Pulmonary artery endothelial cell (primary cell): ENCODE data around the gene ALPL. TPM values are rescaled to one million over a fixed set of nuclear protein-coding genes. Genes with fewer than 3 reads are reported as not detected.

Source experiments
- DNase-seq: peaks from one replicate; pipeline ENCODE4 v3.0.0-alpha.2; 2011; ENCODE audit warnings: low read depth, low spot score
- total RNA-seq: library from RNA; depleted of rRNA; stranded (reverse); fragments of >200 nt; gene quantifications from 2 replicates; pipeline ENCODE4 v1.2.3, GENCODE V29; 2014

Gene ALPL
- total RNA-seq, 1 donor from 2014 or later, result 0.13 TPM

GRCh38 chr1:21576031-21576797 lies 67.0 kb downstream of the ALPL start:
- DNase-seq, result no peak

- no peak for DNase-seq
Observed at GRCh38 chr1:21576798-21577187, 67.6 kb downstream of the ALPL start.

GRCh38 chr1:21577324-21577723 lies 68.1 kb downstream of the ALPL start:
- no peak for DNase-seq

GRCh38 chr1:21577933-21578332 lies 68.7 kb downstream of the ALPL start:
- DNase-seq, result no peak

- DNase-seq, result no peak
Observed at GRCh38 chr1:21579791-21580190, 70.6 kb downstream of the ALPL start.

- DNase-seq, result no peak
Observed at GRCh38 chr1:21584096-21584495, 74.9 kb downstream of the ALPL start.

- no peak for DNase-seq
Observed at GRCh38 chr1:21585037-21585436, 75.8 kb downstream of the ALPL start.

DNA sequence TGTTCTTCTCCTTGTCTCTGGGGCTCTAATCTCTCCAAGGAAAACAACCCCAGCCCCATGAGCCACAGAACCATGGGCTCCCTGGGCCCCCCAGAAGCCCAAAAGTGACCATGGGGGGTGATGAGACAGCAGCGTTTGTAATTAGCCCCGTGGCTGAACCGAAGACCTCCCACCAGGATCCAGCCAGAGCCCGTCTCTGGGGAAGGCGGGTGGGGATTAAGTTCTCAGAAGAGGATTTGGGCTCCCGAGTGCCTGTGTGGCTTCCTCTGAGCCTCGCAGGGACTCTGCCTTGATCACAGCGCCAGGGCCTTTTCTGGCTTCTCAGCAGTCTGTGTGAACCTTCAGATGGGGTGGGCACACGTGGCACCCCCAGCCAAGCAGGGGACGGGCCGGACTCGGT lies 77.0 kb downstream of the ALPL start:
- DNase-seq, result no peak

DNA sequence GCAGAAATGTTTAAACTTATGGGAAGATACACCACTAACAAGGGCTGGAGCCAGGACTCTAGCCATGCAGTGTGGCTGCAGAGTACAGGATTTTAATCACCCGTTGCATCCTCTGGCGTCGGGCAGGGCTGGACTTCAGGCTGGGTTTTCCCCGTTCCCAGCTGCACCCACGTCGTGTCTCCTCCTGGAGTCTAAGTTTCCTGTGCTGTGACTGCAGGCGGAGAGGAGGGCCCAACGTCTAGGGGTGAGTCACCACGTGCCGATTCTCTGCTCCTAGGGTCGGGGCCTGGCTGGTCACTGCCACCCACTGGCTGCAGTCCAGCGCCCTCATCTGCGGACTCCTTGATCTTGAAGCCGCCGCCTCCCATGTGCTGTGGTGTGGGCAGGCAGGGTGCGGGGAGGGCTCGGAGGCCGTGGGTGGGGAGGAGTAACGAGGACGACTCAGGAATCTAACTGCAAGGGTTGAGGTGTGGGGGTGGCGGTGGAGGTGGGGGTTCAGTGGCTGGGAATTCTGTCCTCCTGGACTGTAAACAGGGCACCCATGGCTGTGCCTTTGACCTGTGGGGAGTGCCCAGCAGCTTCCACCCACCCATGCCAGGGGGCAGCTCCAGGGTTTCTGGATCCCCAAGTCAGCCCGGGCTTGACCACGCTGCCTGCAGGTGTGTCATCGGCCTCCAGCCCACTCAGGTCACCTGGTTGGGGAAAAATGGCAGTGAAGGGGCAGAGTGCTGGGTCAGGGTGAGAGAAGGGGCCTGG lies 77.8 kb downstream of the ALPL start:
- peak; percentile 58 for DNase-seq

GRCh38 chr1:21587602-21587953 lies 78.4 kb downstream of the ALPL start:
- DNase-seq, result no peak

DNA sequence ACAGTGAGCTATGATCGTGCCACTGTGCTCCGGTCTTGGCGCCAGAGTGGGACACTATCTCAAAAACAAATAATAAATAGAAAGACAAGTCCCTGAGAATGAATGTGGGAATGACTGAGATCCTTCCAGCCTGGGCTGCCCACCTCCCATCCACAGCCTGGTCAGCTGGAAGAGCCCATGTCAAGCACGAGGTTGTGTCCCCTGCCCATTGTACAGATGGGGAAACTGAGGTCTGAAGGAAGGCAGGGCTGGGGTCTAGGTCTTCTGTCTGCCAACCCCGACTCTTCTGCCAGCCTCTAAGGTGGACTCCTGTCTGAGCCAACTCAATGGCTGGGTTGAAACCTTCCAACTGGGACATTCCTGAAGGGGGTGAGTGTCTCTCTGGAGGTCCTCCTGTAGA lies 80.4 kb downstream of the ALPL start:
- DNase-seq, result no peak

DNA sequence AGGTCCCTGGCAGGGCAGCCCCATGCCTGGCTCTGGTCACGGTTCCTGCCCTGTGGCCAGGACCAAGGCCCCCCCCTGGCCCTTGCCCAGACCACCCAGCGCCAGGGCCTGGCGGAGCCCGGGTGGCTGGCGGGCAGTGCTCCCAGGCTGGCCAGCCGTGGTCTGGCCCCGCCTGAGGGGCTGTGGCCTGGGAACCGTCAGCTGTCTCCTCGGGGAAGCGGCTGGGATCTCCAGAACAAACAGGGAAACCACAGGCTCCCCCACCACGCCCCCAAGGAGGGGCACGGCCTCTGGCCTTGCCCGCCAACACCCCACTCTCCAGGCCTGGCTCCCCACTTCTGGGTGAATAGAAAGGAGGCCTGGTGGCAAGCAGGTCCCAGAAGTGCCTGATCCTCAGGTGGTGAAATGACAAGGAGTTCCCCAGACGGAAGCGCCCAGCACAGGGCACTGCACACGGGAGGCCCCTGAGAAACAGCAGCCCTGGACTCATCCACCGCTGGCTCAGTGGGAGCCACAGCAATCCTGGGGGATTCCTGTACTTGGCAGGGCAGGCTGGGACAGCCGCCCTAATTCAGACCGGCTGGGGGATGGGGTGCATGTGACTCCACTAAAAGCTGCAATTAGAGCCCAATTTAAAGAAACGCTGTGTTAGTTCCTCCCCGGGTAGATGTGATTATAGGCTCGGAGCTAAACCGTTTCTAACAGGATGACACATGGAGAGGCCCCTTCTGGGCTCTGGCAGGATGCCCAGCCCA lies 81.1 kb downstream of the ALPL start:
- DNase-seq, result no peak

DNA sequence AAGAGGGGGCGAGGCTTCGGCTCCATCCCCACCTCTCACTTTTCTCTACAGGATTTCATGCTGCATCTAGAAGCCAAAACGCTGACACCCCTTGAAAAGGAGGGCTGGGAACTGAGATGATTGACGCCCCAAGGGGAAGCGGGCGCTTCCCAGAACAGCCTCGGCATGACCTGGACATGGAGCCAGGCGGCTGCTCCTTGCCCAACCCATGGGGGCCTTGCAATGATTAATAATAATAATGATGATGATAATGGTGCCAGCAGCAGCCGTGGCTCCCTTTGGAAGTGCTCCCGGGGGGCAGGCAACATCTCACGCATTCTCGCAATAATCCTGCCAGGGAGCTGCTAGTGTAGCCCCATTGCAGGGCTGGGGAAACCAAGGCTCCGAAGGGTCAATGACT lies 81.7 kb downstream of the ALPL start:
- no peak for DNase-seq

GRCh38 chr1:21592086-21592865 lies 83.1 kb downstream of the ALPL start:
- no peak for DNase-seq

DNA sequence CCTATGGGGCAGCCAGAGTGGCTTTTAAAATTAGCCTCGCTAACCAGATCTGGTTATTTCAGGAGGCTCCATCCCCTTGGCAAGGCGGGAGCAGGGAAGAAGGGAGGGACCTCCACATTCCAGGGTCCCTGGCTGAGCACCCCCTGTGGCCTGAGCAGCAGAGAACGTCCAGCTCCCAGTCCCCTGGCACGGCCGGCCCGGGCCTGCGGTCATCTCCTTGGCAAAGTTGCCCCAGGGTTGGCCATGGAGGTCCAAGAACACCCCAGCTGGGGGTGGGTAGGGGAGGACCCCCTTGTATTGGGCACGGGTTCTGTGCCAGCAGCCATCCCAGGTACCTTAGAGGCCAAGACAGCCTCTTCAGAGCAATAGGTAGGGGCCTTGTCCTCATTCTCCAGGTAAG lies 84.0 kb downstream of the ALPL start:
- DNase-seq, result no peak

DNA sequence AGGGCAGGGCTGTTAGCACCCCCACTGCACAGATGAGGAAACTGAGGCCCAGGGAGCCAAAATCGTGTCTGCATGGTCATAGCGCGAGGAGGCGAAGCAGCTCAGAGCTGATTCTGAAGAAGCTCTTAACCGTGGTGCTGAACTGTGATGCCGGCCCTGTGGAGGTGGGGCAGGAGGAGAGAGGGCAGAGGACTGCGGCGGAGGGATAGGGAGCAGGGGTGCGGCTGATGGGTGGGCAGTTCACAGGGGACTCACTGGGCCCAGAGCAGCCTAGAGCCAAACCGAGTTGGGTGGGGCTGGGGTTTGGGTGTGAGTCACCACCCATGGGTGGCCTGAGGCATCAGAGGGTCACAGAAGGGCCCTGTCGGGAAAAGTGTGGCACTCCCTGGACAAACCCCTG lies 85.3 kb downstream of the ALPL start:
- no peak for DNase-seq

DNA sequence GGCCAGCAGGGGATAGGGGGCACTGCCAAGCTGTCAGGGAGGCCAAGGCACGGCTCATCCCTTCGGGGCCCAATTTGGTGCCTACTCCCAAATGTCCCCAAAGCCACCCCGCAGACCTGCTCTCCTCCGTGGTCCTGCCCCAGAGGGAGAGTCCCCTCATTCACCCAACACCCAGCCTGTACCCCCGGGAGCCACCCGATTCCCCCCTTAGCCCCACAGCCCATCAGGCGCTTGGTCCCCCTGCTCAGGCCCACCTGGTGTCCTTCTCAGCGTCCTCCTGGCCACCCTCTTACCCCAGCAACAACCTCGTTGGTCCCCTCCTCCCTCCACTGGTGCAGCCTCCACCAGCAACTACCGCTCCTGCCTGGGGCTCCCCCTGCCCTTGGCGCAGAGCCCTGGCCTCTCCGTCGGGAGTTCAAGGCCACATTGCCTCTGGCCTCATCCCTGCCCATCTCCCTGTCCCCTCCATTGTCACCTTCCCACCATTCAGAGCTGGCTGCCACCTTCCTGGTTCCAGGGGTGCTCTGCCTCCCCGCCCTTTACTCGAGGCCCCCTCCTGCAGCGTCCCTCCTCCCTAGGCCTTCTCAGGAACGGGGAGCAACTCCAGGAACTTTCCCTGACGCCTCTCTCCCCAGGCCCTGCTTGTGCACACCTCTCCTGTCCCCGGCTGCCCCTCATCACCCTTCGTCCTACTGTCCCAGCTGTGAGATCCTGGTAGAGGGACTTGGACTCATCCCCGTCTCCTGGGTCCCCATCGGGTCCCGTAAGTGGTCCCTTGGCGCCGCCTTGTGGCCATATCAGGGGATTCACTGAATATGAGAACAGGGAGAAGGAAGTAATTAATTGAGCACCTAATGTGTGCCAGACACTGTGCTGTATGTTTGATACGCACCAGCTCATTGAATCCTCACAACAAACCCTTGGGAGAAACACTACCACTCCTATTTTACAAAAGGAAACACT lies 86.0 kb downstream of the ALPL start:
- DNase-seq, result no peak

DNA sequence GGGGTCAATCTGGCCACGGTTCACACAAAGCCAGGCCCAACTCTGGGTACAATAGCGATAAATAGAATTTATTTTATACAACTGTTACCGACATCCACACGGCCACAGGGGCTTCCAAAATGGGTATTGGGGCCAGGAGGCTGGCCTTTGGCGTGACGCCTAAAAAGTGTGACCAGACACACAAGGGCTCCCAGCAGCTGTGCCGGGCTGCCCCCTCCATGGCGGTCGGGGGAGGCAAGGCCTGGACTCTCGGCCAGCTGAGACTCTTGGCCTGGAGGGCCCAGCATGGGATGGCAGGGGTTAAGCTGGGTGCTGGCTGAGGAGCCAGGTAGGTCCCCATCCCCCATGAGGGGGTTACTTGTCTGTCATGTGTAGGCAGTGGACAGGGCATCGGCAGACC lies 87.0 kb downstream of the ALPL start:
- DNase-seq, result no peak

DNA sequence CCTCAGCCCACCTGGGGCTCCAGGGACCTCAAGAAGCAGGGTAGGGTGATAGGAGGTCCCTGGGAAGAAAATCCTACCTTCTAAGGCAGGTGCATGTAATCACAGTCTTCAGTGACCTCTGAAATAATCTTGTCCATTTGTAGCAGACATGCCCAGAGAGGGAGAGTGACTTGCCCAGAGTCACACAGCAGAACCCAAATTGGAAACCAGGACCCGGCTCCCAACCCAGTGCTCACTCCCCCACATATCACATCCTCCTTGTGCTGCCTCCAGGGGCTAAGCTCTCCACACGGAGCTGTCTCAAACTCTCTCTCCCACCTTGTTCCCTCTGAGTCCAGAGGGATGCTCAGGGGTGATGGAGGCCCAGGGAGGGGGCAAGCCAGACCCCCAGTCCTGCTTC lies 87.4 kb downstream of the ALPL start:
- DNase-seq, result no peak

DNA sequence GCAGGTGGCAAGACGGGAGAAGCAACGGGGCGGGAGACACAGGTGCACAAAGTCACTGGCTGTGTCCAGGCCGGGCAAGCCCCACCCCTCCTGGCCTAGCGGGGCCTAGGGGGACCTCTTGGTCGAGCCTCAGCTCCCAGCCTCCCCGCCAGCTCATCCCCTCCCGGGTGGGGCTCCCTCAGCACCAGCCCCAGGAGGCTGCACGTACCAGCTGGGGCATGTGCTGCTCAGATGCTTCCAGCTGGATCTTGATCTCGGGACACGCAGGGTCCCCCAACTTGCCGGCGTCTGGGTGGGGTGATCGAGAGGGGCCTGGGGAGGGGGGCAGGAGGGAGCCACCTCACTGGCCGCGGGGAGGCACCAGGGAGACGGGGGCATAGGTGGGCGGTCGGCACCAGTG lies 88.5 kb downstream of the ALPL start:
- no peak for DNase-seq
